ENCODE data around the gene PI4K2B. TPM values are rescaled to one million over a fixed set of nuclear protein-coding genes. Genes with fewer than 3 reads are reported as not detected.
A peak's percentile ranks its signal among the peaks of the same experiment; 100 is the strongest.

Gene PI4K2B
- total and polyA plus RNA-seq, 2 of the 13 experiments (the other 11 are each of a cell fraction or from before 2014, with no cell fraction given), result 6.9 to 25.8 TPM

- TF ChIP-seq GPN1 (CRISPR knock-in tag; IDR thresholded peaks at IDR 0.05; ENCODE audit: borderline replicate concordance) (no peak), HHEX (CRISPR knock-in tag; IDR thresholded peaks at IDR 0.05) (no peak), POLR2AphosphoS5 (IDR thresholded peaks at IDR 0.05; ENCODE audit: low read depth, low read length) (peak; percentile 73), PAXIP1 (CRISPR knock-in tag; conservative IDR thresholded peaks at IDR 0.05) (peak; percentile 49), TMF1 (CRISPR knock-in tag; IDR thresholded peaks at IDR 0.05; ENCODE audit: low read depth) (0 out of 2 replicates have a peak, but pooled peaks have one; percentile 55), HNRNPLL (IDR thresholded peaks at IDR 0.05; ENCODE audit: low read depth, low read length, poor library complexity, severe bottlenecking) (peak; percentile 76), TFDP1 (CRISPR knock-in tag; IDR thresholded peaks at IDR 0.05; ENCODE audit: borderline replicate concordance) (peak; percentile 64; the same call in 1 of the 2 replicates), ZNF414 (CRISPR knock-in tag; IDR thresholded peaks at IDR 0.05) (peak; percentile 93; the same call in 1 of the 2 replicates), ZNF3 (CRISPR knock-in tag; IDR thresholded peaks at IDR 0.05) (no peak; the same call in 1 of the 2 replicates), TOPORS (CRISPR knock-in tag; IDR thresholded peaks at IDR 0.05) (peak; percentile 80; the same call in 1 of the 2 replicates), ZNF768 (CRISPR knock-in tag; IDR thresholded peaks at IDR 0.05) (peak; percentile 77), E2F1 (CRISPR knock-in tag; IDR thresholded peaks at IDR 0.05) (peak; percentile 35; the same call in 1 of the 2 replicates), ZNF136 (CRISPR knock-in tag; IDR thresholded peaks at IDR 0.05; ENCODE audit: low read depth) (peak; percentile 97), ETV5 (CRISPR knock-in tag; IDR thresholded peaks at IDR 0.05; ENCODE audit: borderline replicate concordance) (peak; percentile 63; the same call in 1 of the 2 replicates), GLI4 (CRISPR knock-in tag; IDR thresholded peaks at IDR 0.05; ENCODE audit: borderline replicate concordance) (peak; percentile 93; the same call in 1 of the 2 replicates), KLF11 (CRISPR knock-in tag; IDR thresholded peaks at IDR 0.05) (no peak; the same call in 1 of the 2 replicates), STAG1 (CRISPR knock-in tag; IDR thresholded peaks at IDR 0.05) (peak; percentile 41; the same call in 1 of the 2 replicates), ZNF883 (CRISPR knock-in tag; IDR thresholded peaks at IDR 0.05; ENCODE audit: not compliant biosample characterization) (peak; percentile 90), HIVEP1 (CRISPR knock-in tag; IDR thresholded peaks at IDR 0.05) (peak; percentile 73; the same call in 1 of the 2 replicates), DPF2 (CRISPR knock-in tag; IDR thresholded peaks at IDR 0.05; ENCODE audit: borderline replicate concordance, low read depth) (no peak), JDP2 (CRISPR knock-in tag; IDR thresholded peaks at IDR 0.05; ENCODE audit: borderline replicate concordance) (no peak), ZNF350 (CRISPR knock-in tag; IDR thresholded peaks at IDR 0.05; ENCODE audit: borderline replicate concordance, low read depth) (peak; percentile 99), ZNF282 (IDR thresholded peaks at IDR 0.05; ENCODE audit: partially characterized antibody) (no peak), NR1H2 (CRISPR knock-in tag; IDR thresholded peaks at IDR 0.05; ENCODE audit: borderline replicate concordance, low read depth) (no peak)
Observed at GRCh38 chr4:25312496-25313200, 78.8 kb downstream of the PI4K2B start, which contains the start of gene ZCCHC4 (continued).

Measured in HepG2 (cell line).